ENCODE results near the gene SPHK2. TPM values are rescaled to one million over a fixed set of nuclear protein-coding genes. Genes with fewer than 3 reads are reported as not detected.
"Not testable (repeated sequence)": the region's sequence is repeated elsewhere in the genome, so short reads cannot be mapped to it uniquely, and the experiment has no call there.

SPHK2 gene
- total RNA-seq, 4 donors from 2014 or later, result 7.8 to 12.4 (median 9.2) TPM

- Histone ChIP-seq H3K4me3 (no peak overlapping the region), H3K9me3 (no peaks in the 10 kb centered on the region), H3K4me1 (peaks cover 4 to 11% of the 10 kb centered on the region in 2 donors), H3K36me3 (no peaks in the 10 kb centered on the region), H3K27me3 (no peaks in the 10 kb centered on the region), H3K27ac (no peak overlapping the region)
- DNase-seq, result no peak
- in situ Hi-C loops (cut with MboI; ENCODE audit: low sequenced_read_pairs in 4 of 4), result loop anchor here in 1 of 4 donors (10.0 kb wide), 1 partner anchor 167 kb away; no protein-coding TSS in a partner anchor
- ATAC-seq, result no peak
- intact Hi-C loops (cut with DNase I; ENCODE audit: low total_unique reads), result loop anchor here (5.0 to 10.0 kb wide), 2 partner anchors 34 to 167 kb away; no protein-coding TSS in a partner anchor
- TF ChIP-seq POLR2A (IDR thresholded peaks at IDR 0.05), result no peak
These were observed 58.9 kb downstream of the SPHK2 start for GRCh38 chr19:48678201-48678600.

GRCh38 chr19:48680006-48680405, 60.7 kb downstream of the SPHK2 start:
- in situ Hi-C loops (cut with MboI; ENCODE audit: low sequenced_read_pairs in 4 of 4); H3K27ac ChIP-seq; H3K4me1 ChIP-seq; H3K27me3 ChIP-seq; H3K4me3 ChIP-seq; H3K36me3 ChIP-seq; H3K9me3 ChIP-seq; intact Hi-C loops (cut with DNase I; ENCODE audit: low total_unique reads); DNase-seq; ATAC-seq: not testable (repeated sequence)

Other genes starting within 250 kb of the SPHK2 start
- gene KDELR1, start 228.0 kb upstream of the SPHK2 start, total RNA-seq, result 10 to 100 TPM; 44.9 to 64.7 (median 54.0) TPM
- gene GRIN2D, start 225.8 kb upstream of the SPHK2 start, total RNA-seq, result under 1 TPM in 3 of 4 donors, not detected in 1; 0.07 to 0.27 (median 0.09) TPM
- gene GRWD1, start 173.5 kb upstream of the SPHK2 start, total RNA-seq, result 10 to 100 TPM; 27.8 to 36.0 (median 31.2) TPM
- 1 to 10 TPM in 2 of 4 donors, under 1 TPM in 2; 0.19 to 1.9 (median 0.92) TPM for gene KCNJ14, start 163.9 kb upstream of the SPHK2 start, total RNA-seq
- 10 to 100 TPM; 24.3 to 35.2 (median 26.9) TPM for gene CYTH2, start 150.1 kb upstream of the SPHK2 start, total RNA-seq
- gene LMTK3, start 107.7 kb upstream of the SPHK2 start, total RNA-seq, result not detected
- gene SULT2B1, start 67.3 kb upstream of the SPHK2 start, total RNA-seq, result not detected
- gene SPACA4, start 12.8 kb upstream of the SPHK2 start, total RNA-seq, result not detected
- gene FAM83E, start 4.4 kb upstream of the SPHK2 start, total RNA-seq, result under 1 TPM in 1 of 4 donors, not detected in 3; 0.15 TPM
- 1,000 to 10,000 TPM; 1,223 to 1,420 (median 1,299) TPM for gene RPL18, start 328 bp upstream of the SPHK2 start, total RNA-seq
- 10 to 100 TPM in 1 of 4 donors, 1 to 10 TPM in 3; 1.7 to 12.9 (median 4.4) TPM for gene DBP, start 17.9 kb downstream of the SPHK2 start, total RNA-seq
- gene CA11, start 26.7 kb downstream of the SPHK2 start, total RNA-seq, result 1 to 10 TPM; 1.6 to 3.5 (median 2.6) TPM
- gene NTN5, start 53.5 kb downstream of the SPHK2 start, total RNA-seq, result not detected
- gene FUT2, start 76.5 kb downstream of the SPHK2 start, total RNA-seq, result under 1 TPM in 1 of 4 donors, not detected in 3; 0.19 TPM
- gene MAMSTR, start 100.2 kb downstream of the SPHK2 start, total RNA-seq, result 10 to 100 TPM in 1 of 4 donors, 1 to 10 TPM in 3; 3.4 to 10.8 (median 5.4) TPM
- gene RASIP1, start 121.1 kb downstream of the SPHK2 start, total RNA-seq, result 1 to 10 TPM; 3.4 to 8.1 (median 6.3) TPM
- gene IZUMO1, start 127.4 kb downstream of the SPHK2 start, total RNA-seq, result 1 to 10 TPM in 1 of 4 donors, not detected in 3; 2.1 TPM
- gene FUT1, start 133.1 kb downstream of the SPHK2 start, total RNA-seq, result 1 to 10 TPM in 2 of 4 donors, under 1 TPM in 2; 0.61 to 1.3 (median 0.98) TPM
- gene FGF21, start 136.0 kb downstream of the SPHK2 start, total RNA-seq, result not detected
- gene BCAT2, start 191.5 kb downstream of the SPHK2 start, total RNA-seq, result 10 to 100 TPM; 28.0 to 56.6 (median 43.8) TPM
- 1 to 10 TPM in 3 of 4 donors, not detected in 1; 1.2 to 1.9 (median 1.7) TPM for gene HSD17B14, start 217.0 kb downstream of the SPHK2 start, total RNA-seq
- gene PLEKHA4, start 249.1 kb downstream of the SPHK2 start, total RNA-seq, result 1 to 10 TPM; 3.4 to 9.7 (median 6.3) TPM